Fibroblast of the conjunctiva (primary cell): ENCODE results near the gene GUCY1A1.

Source experiments
- DNase-seq: peaks from one replicate; pipeline ENCODE4 v3.0.0-alpha.2; 2010; ENCODE audit warnings: low read depth

GUCY1A1 gene

DNA sequence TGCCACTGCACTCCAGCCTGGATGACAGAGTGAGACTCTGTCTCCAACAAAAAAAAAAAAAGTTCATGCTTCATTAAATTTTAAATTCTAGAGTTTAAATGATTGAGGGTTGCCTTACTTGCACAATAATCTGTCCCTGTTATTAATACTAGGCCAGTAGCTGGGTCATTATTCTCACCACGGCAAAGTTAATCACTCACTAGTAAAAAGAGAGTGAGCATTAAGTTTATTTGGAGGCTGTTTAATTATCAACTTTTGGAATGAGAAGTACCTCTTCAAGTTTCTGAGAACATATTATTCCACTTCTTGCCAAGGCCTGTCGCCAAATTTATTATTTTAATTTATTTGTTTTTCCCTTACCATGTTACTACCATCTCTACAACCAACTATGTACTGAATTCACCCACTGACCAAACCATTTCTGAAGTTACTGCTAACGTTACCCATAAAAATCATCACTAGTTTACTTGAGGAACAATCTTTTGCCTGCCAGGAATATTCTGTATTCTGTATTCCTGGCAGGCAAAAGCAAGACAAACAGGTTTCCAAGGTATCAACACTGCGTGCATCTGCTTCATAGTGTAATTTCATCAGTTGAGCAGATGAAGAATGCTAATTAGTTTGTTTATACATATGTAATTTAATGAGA is 26.5 kb downstream of the GUCY1A1 start:
- no peak for DNase-seq

- no peak for DNase-seq
Measured at GRCh38 chr4:155694100-155694785, 27.6 kb downstream of the GUCY1A1 start.

DNA sequence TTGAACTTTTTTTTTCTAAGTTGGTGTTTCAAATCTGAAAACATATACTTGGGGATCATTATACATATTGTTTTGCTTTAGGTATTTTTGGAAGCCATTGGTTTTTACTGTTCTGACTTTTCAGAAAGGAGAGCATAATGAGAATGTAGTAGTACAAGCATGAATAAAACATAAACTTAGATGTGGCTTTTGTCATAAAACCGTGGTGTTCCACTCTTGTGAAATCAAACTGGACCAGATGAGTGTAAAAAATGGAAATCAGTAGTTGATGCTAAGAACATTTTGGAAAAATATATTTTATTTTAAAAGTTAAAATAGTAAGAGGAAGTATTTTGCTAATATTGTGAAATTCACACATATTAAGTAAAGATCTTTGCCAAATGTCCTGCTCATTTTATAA is 29.6 kb downstream of the GUCY1A1 start:
- no peak for DNase-seq

DNA sequence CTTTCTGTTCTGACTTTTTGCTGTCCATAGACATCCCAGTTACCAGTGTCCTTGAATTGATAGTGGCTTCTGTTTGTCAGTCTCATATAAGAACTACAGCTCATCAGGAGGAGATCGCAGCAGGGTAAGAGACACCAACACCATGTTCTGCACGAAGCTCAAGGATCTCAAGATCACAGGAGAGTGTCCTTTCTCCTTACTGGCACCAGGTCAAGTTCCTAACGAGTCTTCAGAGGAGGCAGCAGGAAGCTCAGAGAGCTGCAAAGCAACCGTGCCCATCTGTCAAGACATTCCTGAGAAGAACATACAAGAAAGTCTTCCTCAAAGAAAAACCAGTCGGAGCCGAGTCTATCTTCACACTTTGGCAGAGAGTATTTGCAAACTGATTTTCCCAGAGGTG is 30.1 kb downstream of the GUCY1A1 start:
- no peak for DNase-seq

GRCh38 chr4:155701827-155702226 is 35.2 kb downstream of the GUCY1A1 start:
- DNase-seq: no peak

DNA sequence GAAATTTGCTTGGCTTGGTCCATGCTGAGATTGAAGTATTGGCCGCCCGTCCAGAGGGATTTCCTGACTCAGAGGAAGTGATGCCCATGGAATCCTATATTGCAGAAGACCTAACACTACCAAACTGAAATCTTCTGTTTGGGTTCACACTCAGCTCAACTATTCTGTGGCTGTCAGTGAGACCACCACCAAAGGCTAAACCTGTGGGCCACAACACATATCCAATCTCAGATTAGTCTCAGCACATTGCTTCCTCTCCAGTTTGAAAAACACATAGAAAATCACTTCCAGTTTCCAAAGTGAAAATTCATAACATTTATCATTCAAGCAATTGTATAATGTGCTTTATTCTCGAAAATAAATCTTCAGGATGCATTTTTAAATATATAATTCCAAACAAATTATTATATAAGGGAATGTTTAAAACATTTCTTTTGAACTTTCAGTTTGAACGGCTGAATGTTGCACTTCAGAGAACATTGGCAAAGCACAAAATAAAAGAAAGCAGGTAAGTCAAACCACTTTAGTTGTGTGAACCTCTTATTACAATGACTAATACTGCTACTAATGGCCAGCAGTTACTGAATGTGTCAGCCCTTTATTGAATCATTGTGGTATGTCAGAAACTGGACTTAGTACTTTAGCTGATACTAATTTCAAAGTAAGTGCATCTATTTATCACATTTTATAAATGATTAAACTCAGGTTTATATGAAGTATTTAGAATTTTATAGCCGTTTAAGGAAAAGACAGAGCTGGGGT is 37.0 kb downstream of the GUCY1A1 start:
- no peak for DNase-seq

DNA sequence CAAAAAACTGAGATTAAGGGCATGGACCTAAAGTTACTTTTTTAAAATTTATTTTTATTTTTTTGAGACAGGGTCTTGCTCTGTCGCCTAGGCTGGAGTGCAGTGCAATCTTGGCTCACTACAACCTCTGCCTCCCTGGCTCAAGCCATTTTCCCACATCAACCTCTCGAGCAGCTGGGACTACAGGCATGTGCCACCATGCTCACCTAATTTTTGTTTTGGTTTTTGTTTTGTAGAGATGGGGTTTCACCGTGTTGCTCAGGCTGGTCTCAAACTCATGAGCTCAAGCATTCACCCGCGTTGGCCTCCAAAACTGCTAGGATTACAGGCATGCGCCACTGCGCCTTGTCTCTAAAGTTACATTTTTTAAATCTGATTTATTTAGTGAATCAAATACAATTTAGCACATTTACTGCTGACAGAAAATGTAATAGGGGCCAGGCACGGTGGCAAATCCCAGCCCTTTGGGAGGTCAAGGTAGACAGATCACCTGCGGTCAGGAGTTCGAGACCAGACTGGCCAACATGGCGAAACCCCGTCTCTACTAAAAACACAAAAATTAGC is 38.3 kb downstream of the GUCY1A1 start:
- no peak for DNase-seq

DNA sequence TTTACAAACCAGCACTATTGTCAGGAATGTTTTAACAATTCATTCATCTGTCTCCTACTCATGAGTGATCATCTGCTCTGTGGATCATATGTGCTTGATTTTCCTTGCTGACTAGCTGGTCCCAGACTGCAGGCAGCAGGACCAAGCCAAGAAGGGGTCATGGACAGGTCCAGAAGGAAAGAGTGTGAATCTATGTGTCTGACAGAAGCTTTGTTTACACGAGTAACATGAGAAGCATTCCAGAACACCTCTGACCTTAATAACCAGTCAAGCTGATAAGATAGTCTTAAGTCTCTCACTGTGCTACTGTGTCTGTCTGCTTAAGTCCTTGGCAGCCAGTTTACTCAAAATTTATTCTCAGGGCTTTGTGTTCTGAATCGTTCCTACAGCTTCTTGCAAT is 39.0 kb downstream of the GUCY1A1 start:
- DNase-seq: peak; percentile 1

GRCh38 chr4:155706147-155706546 is 39.5 kb downstream of the GUCY1A1 start:
- no peak for DNase-seq

DNA sequence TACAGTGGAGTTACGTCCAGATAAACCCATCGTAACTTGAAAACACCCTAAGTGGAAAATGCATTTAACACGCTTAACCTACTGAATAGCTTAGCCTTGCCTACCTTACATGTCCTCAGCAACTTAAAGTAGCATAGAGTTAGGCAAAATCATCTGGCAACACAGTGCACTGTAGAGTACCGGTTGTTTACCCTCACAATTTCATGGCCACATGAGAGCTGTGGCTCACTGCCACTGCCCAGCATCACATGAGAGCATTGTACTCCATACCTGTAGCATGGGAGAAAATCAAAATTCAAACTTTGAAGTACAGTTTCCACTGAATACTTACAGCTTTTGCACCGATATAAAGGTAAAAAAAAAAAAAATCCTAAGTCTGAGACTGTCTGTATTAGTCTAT is 40.6 kb downstream of the GUCY1A1 start:
- DNase-seq: no peak

DNA sequence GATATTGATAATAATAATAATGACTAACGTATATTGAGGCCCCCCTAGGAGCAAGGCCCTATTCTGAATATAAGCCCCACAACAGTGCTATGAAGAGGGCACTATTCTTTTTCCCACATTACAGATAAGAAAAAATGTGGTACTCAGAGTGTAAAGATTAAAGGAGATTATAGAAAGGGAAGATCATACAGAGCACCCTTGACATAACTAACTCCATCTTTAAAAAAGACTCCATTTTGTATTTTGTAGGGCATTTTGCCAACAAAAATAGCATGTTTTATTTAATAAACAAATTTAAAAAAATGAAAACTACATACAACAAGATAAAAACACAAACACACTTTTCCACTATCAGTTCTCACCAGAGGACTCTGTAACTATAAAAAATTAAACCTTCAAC is 42.1 kb downstream of the GUCY1A1 start:
- no peak for DNase-seq

- no peak for DNase-seq
Measured at GRCh38 chr4:155709918-155710317, 43.3 kb downstream of the GUCY1A1 start.

GRCh38 chr4:155711556-155711955 is 44.9 kb downstream of the GUCY1A1 start:
- no peak for DNase-seq

DNA sequence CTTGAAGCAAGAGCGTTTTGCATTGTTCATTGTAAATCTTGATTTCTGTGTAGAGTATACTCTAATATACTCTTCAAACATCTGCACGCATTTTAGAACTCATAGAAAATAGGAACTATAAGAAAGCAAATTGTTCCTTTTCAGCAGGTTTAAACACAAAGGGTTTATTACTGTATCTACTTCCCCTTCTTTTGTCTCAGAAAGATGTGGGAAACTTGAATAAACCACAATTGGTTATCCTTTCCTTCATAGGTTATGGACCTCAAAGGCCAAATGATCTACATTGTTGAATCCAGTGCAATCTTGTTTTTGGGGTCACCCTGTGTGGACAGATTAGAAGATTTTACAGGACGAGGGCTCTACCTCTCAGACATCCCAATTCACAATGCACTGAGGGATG is 46.2 kb downstream of the GUCY1A1 start:
- DNase-seq: no peak

DNA sequence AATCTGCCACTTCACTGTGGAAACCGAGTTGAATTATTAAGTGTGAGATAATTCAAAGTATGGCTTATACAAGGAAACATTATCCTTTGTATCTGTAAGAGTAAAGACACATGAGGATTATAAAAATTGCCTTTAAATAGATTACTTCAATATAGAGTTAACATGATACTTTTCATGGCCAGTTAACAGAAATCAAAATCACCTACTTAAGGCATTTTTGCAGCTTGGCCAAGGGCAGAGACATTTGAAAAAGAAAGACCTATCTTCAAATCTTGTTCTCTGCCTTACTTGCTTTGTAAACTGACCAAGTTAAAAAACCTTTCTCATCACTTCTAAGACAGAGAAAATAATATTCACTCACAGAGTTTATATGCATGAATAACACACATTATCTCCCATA is 47.3 kb downstream of the GUCY1A1 start:
- no peak for DNase-seq

DNA sequence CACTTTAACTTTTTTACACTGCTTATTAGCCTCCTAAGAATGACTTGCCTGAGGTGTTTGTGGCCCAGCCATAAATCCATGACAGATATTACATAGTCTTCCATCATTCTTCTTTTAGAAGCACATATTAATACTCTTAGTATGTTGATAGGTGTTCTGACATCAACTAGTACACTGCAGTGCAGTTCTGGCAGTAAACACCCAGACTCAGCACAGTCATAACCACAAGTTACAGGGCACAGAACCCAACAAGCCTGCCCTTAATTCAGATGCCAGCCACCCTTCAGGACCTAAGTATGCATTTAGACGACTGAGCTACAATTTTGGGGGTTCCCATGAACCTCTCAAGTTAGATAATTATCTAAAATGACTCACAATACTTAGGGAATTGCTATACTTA is 55.7 kb downstream of the GUCY1A1 start:
- DNase-seq: no peak

GRCh38 chr4:155722816-155723499 is 56.3 kb downstream of the GUCY1A1 start:
- DNase-seq: peak; percentile 54

GRCh38 chr4:155724731-155725130 is 58.1 kb downstream of the GUCY1A1 start:
- DNase-seq: no peak

DNA sequence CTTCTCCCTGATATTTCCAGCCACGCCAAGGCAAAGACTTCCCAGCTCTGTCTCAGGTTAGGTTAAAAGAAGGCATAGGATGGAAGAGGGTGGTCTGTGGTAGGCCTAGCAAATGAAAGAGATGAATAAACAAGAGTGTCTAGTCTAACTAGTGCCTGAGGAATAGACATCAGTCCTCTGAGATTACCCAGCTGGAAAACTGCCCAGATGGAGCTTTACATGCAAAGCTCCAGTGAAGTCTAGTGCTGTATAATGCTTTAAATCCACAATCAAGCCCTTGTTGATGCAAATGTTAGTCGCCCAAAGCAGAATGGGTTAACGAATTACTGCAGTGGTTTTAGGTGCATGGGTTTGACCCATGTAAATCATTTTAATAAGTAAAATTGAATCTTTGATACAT is 67.4 kb downstream of the GUCY1A1 start:
- no peak for DNase-seq

- DNase-seq: no peak
Measured at GRCh38 chr4:155734951-155735350, 68.3 kb downstream of the GUCY1A1 start.

DNA sequence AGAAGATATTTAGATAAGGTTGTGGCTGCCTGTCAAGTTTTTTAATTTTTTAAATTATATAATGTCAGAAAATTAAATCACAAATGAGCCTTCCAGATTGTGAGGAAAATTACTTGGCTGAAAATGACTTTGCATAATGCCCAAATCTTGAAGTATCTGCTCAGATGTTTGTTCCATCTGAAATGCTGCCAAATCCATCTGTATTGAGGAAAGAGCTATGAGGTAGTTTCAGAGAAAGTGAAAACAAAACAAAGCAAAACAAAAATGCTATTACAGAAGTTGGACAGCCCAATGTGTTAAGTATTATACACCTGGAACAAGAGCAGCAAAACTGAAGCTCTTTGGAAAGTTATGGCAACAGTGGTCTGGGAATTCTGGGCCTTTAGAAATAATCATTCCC is 68.8 kb downstream of the GUCY1A1 start:
- no peak for DNase-seq

GRCh38 chr4:155738548-155738947 is 71.9 kb downstream of the GUCY1A1 start:
- DNase-seq: peak; percentile 63
